ENCODE measurements around the gene IER2. TPM values are rescaled to one million over a fixed set of nuclear protein-coding genes. Genes with fewer than 3 reads are reported as not detected.
"Not testable (repeated sequence)": the region's sequence is repeated elsewhere in the genome, so short reads cannot be mapped to it uniquely, and the experiment has no call there.

The IER2 gene
- total and polyA plus RNA-seq, 2 of the 4 experiments (the other 2 are of a cell fraction): 7.7 to 102 TPM

GRCh38 chr19:13185763-13186657 lies 35.8 kb downstream of the IER2 start:
- H2AFZ ChIP-seq (replicated peaks; ENCODE audit: low read length, poor library complexity); H2AK5ac ChIP-seq (ENCODE audit: low read depth, low read length); H3K18ac ChIP-seq (ENCODE audit: low read depth, low read length); intact Hi-C loops (cut with micrococcal nuclease); H2BK5ac ChIP-seq (ENCODE audit: low read depth, low read length, poor library complexity, severe bottlenecking); H3K36me3 ChIP-seq (ENCODE audit: control insufficient read depth, insufficient read depth, low read length); H3K4me1 ChIP-seq (ENCODE audit: control insufficient read depth, insufficient read depth, low read length); H4K20me1 ChIP-seq (ENCODE audit: insufficient read depth, low read length); H3K4me3 ChIP-seq (ENCODE audit: insufficient read depth, low read depth, low read length); H4K8ac ChIP-seq (ENCODE audit: low read depth in 2 of 2, low read length in 2 of 2); BruUV-seq (replicated peaks); H3K79me1 ChIP-seq (ENCODE audit: low read depth in 1 of 2, low read length in 2 of 2); H4K5ac ChIP-seq (ENCODE audit: low read depth, low read length); in situ Hi-C loops (cut with MboI; ENCODE audit: low sequenced_read_pairs); H3K27me3 ChIP-seq (ENCODE audit: control insufficient read depth, insufficient read depth, low read length); H2BK20ac ChIP-seq (ENCODE audit: low read depth, low read length); ATAC-seq (ENCODE audit: low read depth); H3K4me2 ChIP-seq (ENCODE audit: low read depth, low read length); CTCF ChIA-PET; H2BK120ac ChIP-seq (ENCODE audit: low read depth, low read length); DNase-seq; H3K23ac ChIP-seq (ENCODE audit: low read depth, low read length); H3K4ac ChIP-seq (ENCODE audit: low read depth, low read length); H3K27ac ChIP-seq (ENCODE audit: insufficient read depth, low read length); H2AK9ac ChIP-seq (replicated peaks; ENCODE audit: low read depth, low read length, poor library complexity); dilution Hi-C loops (cut with HindIII; ENCODE audit: low sequenced_read_pairs, unreplicated experiment); H2BK15ac ChIP-seq (ENCODE audit: low read depth, low read length); H3K9ac ChIP-seq (ENCODE audit: low read depth, low read length); H3K14ac ChIP-seq (replicated peaks; ENCODE audit: low read depth, low read length); H3K56ac ChIP-seq (ENCODE audit: extremely low read depth, insufficient read depth, low read length); H3K9me1 ChIP-seq (ENCODE audit: insufficient read depth, low read length); H3K9me3 ChIP-seq (ENCODE audit: control insufficient read depth, insufficient read depth, low read length); POLR2A ChIA-PET (ENCODE audit: unreplicated experiment); H4K91ac ChIP-seq (ENCODE audit: insufficient read depth, low read depth, low read length): not testable (repeated sequence)
- 70% methylated on average over 7 of the region's 22 CpGs; no CpG with 5 or more reads in 1 of the 2 experiments for WGBS, 2 experiments (ENCODE audit: extremely low coverage in 2 of 2, insufficient read length in 1 of 2)

- H2AK9ac ChIP-seq (replicated peaks; ENCODE audit: low read depth, low read length, poor library complexity); H2AFZ ChIP-seq (replicated peaks; ENCODE audit: low read length, poor library complexity); H3K14ac ChIP-seq (replicated peaks; ENCODE audit: low read depth, low read length); H3K23ac ChIP-seq (ENCODE audit: low read depth, low read length); ATAC-seq (ENCODE audit: low read depth); H3K27me3 ChIP-seq (ENCODE audit: control insufficient read depth, insufficient read depth, low read length); H4K8ac ChIP-seq (ENCODE audit: low read depth in 2 of 2, low read length in 2 of 2); H2BK120ac ChIP-seq (ENCODE audit: low read depth, low read length); H2BK20ac ChIP-seq (ENCODE audit: low read depth, low read length); H3K9me3 ChIP-seq (ENCODE audit: control insufficient read depth, insufficient read depth, low read length); H4K91ac ChIP-seq (ENCODE audit: insufficient read depth, low read depth, low read length); H2AK5ac ChIP-seq (ENCODE audit: low read depth, low read length); H3K4me3 ChIP-seq (ENCODE audit: insufficient read depth, low read depth, low read length); H3K36me3 ChIP-seq (ENCODE audit: control insufficient read depth, insufficient read depth, low read length); intact Hi-C loops (cut with micrococcal nuclease); H3K9ac ChIP-seq (ENCODE audit: low read depth, low read length); H2BK15ac ChIP-seq (ENCODE audit: low read depth, low read length); H3K4me1 ChIP-seq (ENCODE audit: control insufficient read depth, insufficient read depth, low read length); H4K20me1 ChIP-seq (ENCODE audit: insufficient read depth, low read length); H3K4me2 ChIP-seq (ENCODE audit: low read depth, low read length); H2BK5ac ChIP-seq (ENCODE audit: low read depth, low read length, poor library complexity, severe bottlenecking); H3K18ac ChIP-seq (ENCODE audit: low read depth, low read length); H3K9me1 ChIP-seq (ENCODE audit: insufficient read depth, low read length); H3K56ac ChIP-seq (ENCODE audit: extremely low read depth, insufficient read depth, low read length); H3K27ac ChIP-seq (ENCODE audit: insufficient read depth, low read length); POLR2A ChIA-PET (ENCODE audit: unreplicated experiment); DNase-seq; H3K4ac ChIP-seq (ENCODE audit: low read depth, low read length); H4K5ac ChIP-seq (ENCODE audit: low read depth, low read length); H3K79me1 ChIP-seq (ENCODE audit: low read depth in 1 of 2, low read length in 2 of 2); BruUV-seq (replicated peaks); in situ Hi-C loops (cut with MboI; ENCODE audit: low sequenced_read_pairs); CTCF ChIA-PET; dilution Hi-C loops (cut with HindIII; ENCODE audit: low sequenced_read_pairs, unreplicated experiment): not testable (repeated sequence)
- WGBS, 2 experiments (ENCODE audit: extremely low coverage in 2 of 2, insufficient read length in 1 of 2): 97% methylated on average over 13 of the region's 38 CpGs; no CpG with 5 or more reads in 1 of the 2 experiments
Measured at GRCh38 chr19:13186688-13187087, 36.5 kb downstream of the IER2 start.

Measured in IMR-90 (cell line).